Posterior vena cava (tissue), 2 donors: ENCODE results near the gene HMG20B. TPM values are rescaled to one million over a fixed set of nuclear protein-coding genes. Genes with fewer than 3 reads are reported as not detected.
"Not testable (repeated sequence)": the region's sequence is repeated elsewhere in the genome, so short reads cannot be mapped to it uniquely, and the experiment has no call there.

Experiments used
- DNase-seq: peaks from one replicate; pipeline ENCODE4 v3.0.0-alpha.2; 2020; ENCODE audit warnings: low spot score
- intact Hi-C, 2 donors: fragments of 100-400 bp; cut with DNase I; formaldehyde crosslinking; loops; one replicate each; pipeline versions ENCODE4 v1.14.1 to v1.14.2; 2022 to 2023
- long read RNA-seq, 2 donors: library from polyadenylated mRNA; unstranded; transcript quantifications; one replicate each; pipeline ENCODE4 v2.0.0, GENCODE V29; 2020 to 2021
- total RNA-seq, 2 donors: library from RNA; stranded (reverse); fragmentation: NEBNext Ultra II Directional; extraction: Animal tissue kit (Norgen Biotek cat#: 25700); gene quantifications; one replicate each; pipeline ENCODE4 v1.2.1, GENCODE V29; 2021
- donor health status: DM: yes; HTN: yes; CAD: no.
- donor health status: DM: yes; HTN: yes; CAD: no.

Gene HMG20B
- total RNA-seq: 100 to 1,000 TPM in 1 of 2 donors, 10 to 100 TPM in 1; 96.8 to 111 TPM
- long read RNA-seq, donor 1, transcript HMG20B-202 (10 exons, 1,596 nt): major isoform, 66 of 92 reads
- long read RNA-seq, donor 1, partial matches to known transcripts: 14 of 92 reads
- long read RNA-seq, donor 1, other reads (novel, unspliced or antisense): 12 of 92 reads
- long read RNA-seq, donor 2, transcript HMG20B-202 (10 exons, 1,596 nt): major isoform, 607 of 777 reads
- long read RNA-seq, donor 2, partial matches to known transcripts: 96 of 777 reads
- long read RNA-seq, donor 2, other reads (novel, unspliced or antisense): 73 of 777 reads

DNA sequence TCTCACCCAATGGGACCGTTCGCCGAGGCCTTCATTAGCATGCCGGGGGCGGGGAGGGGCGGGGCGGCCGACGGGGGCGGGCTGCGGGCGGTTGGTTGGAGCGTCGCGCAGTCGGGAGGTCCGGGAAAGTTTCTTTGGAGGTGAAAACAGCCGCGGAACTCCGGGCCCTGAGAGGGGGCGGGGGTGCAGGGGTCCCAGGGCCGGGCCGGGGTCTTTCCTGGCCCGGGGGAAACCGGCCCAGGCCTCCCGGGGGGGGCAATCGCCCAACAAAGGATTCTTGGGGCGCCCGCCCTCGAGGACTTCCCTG, at the start of gene HMG20B:
Gene HMG20B, plus strand, starts transcription at position 90 of the 307 bp plus-strand sequence. CDS start 366 bp downstream, outside the sequence.
- intact Hi-C loops: no loop called here
- DNase-seq: no peak

GRCh38 chr19:3523361-3524077, 49.2 kb upstream of the HMG20B start:
- intact Hi-C loops: no loop called here
- no peak for DNase-seq

- intact Hi-C loops: no loop called here
- DNase-seq: no peak
Measured at GRCh38 chr19:3524078-3524842, 48.5 kb upstream of the HMG20B start.

DNA sequence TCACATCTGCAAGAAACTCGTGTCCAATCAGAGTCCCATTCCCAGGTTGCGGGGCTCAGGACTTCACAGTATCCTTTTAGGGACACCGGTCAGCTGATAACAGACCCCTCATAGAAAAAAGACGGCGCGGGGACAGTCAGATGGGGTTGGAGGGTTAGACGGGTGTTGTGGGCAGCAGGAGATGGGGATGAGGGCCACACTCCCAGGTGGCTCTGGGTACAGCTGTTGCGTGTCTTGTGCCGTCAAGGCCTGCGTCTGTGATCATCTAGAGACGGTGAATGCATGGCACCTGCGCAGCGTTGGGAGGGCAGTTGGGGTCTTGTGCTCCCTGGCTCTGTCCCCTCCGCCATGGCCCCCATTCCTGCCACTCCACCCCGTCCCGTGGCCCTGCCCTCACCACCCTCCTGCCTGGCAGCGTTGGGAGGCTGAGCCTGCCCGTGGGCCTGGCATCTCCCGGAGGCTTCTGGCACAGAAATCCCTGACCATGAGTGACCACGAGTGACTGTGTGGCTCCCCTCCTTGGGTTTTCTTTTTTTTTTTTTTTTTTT, 47.8 kb upstream of the HMG20B start:
- no peak for DNase-seq
- intact Hi-C loops: no loop called here

DNA sequence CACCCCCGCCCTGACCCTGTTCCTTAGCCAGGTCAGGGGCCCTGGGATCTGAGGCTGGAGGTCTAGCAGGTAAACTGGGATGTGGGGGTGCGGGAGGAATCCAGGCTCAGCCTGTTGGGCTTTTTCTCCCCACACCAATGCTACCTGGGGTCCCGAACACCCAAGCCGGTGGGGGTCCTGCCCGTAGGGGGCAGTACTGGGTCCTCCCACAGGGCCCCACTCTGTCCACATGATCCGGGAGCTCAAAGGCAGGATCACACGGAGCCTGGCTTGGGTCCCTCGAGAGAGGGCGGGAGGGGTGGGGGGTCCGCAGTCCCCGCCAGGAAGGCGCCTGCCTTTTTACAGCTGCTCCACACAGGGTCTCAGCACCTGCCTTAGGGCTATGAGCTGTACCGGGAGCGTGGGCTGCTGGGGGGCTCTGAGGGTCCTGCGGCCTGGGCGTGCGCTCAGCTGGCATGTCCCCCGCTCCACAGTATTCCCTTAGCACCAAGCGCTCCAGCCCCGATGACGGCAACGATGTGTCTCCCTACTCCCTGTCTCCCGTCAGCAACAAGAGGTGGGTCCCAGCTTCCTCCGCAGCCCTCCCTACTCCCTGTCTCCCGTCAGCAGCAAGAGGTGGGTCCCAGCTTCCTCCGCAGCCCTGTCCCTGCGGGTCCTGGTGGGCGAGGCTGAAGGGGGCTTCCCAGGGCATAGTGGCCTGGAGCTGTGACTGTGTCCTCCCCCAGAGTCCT, 46.1 kb upstream of the HMG20B start:
- intact Hi-C loops: no loop called here
- DNase-seq: no peak

- intact Hi-C loops: no loop called here
- DNase-seq: no peak
Measured at GRCh38 chr19:3527238-3527910, 45.4 kb upstream of the HMG20B start.

GRCh38 chr19:3528080-3528479, 44.7 kb upstream of the HMG20B start:
- intact Hi-C loops: no loop called here

DNA sequence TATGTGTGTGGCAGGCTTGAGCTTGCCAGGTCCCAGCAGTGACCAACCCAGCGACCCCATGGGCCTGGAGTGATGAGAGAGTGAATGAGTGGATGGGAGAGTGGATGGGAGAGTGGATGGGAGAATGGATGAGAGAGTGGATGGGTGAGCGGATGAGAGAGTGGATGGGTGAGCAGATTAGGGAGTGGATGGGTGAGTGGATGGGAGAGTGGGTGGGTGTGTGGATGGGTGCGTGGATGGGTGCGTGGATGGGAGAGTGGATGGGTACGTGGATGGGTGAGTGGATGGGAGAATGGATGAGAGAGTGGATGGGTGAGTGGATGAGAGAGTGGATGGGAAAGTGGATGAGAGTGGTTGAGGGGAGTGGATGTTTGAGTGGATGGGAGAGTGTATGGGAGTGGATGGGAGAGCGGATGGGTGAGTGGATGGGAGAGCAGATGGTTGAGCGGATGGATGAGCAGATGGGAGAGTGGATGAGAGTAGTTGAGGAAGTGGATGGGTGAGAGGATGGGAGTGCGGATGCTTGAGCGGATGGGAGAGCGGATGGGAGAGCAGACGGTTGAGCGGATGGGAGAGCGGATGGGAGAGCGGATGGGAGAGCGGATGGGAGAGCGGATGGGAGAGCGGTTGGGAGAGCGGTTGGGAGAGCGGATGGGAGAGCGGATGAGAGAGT, 44.1 kb upstream of the HMG20B start:
- intact Hi-C loops: no loop called here
- DNase-seq: no peak

More at GRCh38 chr19:3528080-3528479, 44.7 kb upstream of the HMG20B start:
- no peak for DNase-seq

DNA sequence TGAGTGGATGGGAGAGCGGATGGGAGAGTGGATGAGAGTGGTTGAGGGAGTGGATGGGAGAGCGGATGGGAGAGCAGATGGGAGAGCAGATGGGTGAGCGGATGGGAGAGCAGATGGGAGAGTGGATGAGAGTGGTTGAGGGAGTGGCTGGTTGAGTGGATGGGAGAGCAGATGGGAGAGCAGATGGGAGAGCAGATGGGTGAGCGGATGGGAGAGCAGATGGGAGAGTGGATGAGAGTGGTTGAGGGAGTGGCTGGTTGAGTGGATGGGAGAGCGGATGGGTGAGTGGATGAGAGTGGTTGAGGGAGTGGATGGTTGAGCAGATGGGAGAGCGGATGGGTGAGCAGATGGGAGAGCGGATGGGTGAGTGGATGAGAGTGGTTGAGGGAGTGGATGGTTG, 43.4 kb upstream of the HMG20B start:
- DNase-seq, intact Hi-C loops: not testable (repeated sequence)

- intact Hi-C loops: no loop called here
Measured at GRCh38 chr19:3530389-3530788, 42.4 kb upstream of the HMG20B start.

DNA sequence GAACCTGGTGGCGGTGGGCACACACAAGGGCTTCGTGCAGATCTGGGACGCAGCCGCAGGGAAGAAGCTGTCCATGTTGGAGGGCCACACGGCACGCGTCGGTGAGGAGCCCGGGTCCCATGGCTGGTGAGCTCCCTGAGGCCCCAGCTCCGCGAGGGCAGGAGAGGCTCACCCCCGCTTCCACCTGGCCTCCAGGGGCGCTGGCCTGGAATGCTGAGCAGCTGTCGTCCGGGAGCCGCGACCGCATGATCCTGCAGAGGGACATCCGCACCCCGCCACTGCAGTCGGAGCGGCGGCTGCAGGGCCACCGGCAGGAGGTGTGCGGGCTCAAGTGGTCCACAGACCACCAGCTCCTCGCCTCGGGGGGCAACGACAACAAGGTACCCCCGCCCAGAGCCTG, 41.0 kb upstream of the HMG20B start:
- no peak for DNase-seq

More at GRCh38 chr19:3530389-3530788, 42.4 kb upstream of the HMG20B start:
- DNase-seq: no peak

GRCh38 chr19:3532154-3532786, 40.5 kb upstream of the HMG20B start:
- no peak for DNase-seq
- intact Hi-C loops: no loop called here

More for the DNA sequence above, 41.0 kb upstream of the HMG20B start:
- intact Hi-C loops: no loop called here

- intact Hi-C loops: no loop called here
- no peak for DNase-seq
Measured at GRCh38 chr19:3533033-3533432, 39.7 kb upstream of the HMG20B start.

- DNase-seq: no peak
- intact Hi-C loops: no loop called here
Measured at GRCh38 chr19:3533563-3534216, 39.1 kb upstream of the HMG20B start.

- DNase-seq: no peak
- intact Hi-C loops: no loop called here
Measured at GRCh38 chr19:3534375-3535234, 38.1 kb upstream of the HMG20B start.

DNA sequence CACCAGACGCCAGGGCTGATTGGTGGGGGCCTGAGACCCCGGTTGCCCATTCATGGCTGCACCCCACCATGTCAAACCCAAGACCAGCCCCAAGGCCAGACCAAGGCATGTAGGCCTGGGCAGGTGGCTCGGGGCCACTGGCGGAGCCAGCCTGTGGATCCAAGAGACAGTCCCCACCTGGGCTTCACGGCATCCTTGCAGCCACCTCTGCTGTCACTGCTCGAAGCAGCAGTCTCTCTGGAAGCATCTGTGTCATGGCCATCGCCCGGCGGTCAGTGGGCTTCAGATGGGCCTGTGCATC, 37.6 kb upstream of the HMG20B start:
- intact Hi-C loops: no loop called here
- DNase-seq: no peak

DNA sequence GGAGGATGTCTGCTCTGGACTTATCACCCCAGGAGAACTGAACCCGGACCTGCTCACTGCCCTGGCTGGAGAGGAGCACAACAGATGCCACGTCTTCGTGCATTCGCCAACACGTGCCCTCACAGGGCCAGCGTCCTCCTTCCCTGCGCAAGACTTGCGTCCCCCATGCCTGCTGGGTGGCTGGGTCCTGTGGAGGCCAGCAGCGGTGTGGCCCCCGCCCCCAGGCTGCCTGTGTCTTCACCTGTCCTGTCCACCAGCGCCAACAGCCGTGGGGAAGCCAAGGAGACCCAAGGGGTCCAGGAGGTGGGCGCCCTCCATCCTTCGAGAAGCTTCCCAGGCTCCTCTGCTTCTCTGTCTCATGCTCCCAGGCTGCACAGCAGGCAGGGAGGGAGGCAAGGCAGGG, 37.2 kb upstream of the HMG20B start:
- DNase-seq: no peak
- intact Hi-C loops: no loop called here
